Mucosa of descending colon (tissue), 3 donors: ENCODE data around the gene DNAH10. TPM values are rescaled to one million over a fixed set of nuclear protein-coding genes. Genes with fewer than 3 reads are reported as not detected.

Experiments used
- ATAC-seq: fragments of 200-7000 bp; cut with Tn5 transposase; one replicate; pipeline ENCODE4 v1.9.1; 2020; ENCODE audit warnings: mild to moderate bottlenecking, moderate library complexity
- DNase-seq, 3 donors: peaks; one replicate each; pipeline ENCODE4 v3.0.0-alpha.2; 2020
- H3K36me3 ChIP-seq: fragments of 200-600 bp; one replicate; pipeline ENCODE4 v1.8.0; 2021; ENCODE audit warnings: low read depth, mild to moderate bottlenecking
- H3K4me1 ChIP-seq: fragments of 200-600 bp; one replicate; pipeline ENCODE4 v1.8.0; 2021; ENCODE audit warnings: low read depth, mild to moderate bottlenecking
- H3K4me3 ChIP-seq: fragments of 200-600 bp; one replicate; pipeline ENCODE4 v1.8.0; 2021; ENCODE audit warnings: mild to moderate bottlenecking
- H3K9me3 ChIP-seq: fragments of 200-600 bp; one replicate; pipeline ENCODE4 v1.8.0; 2021; ENCODE audit warnings: mild to moderate bottlenecking
- intact Hi-C, 2 donors: fragments of 100-400 bp; cut with DNase I in 1 of 2; cut with micrococcal nuclease in 1 of 2; formaldehyde crosslinking; loops; one replicate each; pipeline versions ENCODE4 v1.11.0 to v1.11.1; 2022; cut with DNase I, micrococcal nuclease
- total RNA-seq, 3 donors: library from RNA; stranded (reverse); fragmentation: NEBNext Ultra II Directional in 2 of 3; extraction: Animal tissue kit (Norgen Biotek cat#: 25700) in 2 of 3; gene quantifications; one replicate each; pipeline versions ENCODE4 v1.2.1 to v1.2.4, GENCODE V29; 2021 to 2023
- TF ChIP-seq, protein P1 (sequence below): fragments of 200-600 bp; IDR thresholded peaks from one replicate; pipeline ENCODE4 v1.8.0; 2022; ENCODE audit warnings: antibody characterized with exemption, mild to moderate bottlenecking
- donor health status: DM: no; HTN: no; CAD: no; lungs with moderate emphysema.
- donor health status: DM: no; HTN: no; CAD: no.
- donor health status: DM: no; HTN: yes; CAD: no.

Gene DNAH10
- total RNA-seq, 3 donors from 2014 or later: 0.29 to 0.63 (median 0.29) TPM

DNA sequence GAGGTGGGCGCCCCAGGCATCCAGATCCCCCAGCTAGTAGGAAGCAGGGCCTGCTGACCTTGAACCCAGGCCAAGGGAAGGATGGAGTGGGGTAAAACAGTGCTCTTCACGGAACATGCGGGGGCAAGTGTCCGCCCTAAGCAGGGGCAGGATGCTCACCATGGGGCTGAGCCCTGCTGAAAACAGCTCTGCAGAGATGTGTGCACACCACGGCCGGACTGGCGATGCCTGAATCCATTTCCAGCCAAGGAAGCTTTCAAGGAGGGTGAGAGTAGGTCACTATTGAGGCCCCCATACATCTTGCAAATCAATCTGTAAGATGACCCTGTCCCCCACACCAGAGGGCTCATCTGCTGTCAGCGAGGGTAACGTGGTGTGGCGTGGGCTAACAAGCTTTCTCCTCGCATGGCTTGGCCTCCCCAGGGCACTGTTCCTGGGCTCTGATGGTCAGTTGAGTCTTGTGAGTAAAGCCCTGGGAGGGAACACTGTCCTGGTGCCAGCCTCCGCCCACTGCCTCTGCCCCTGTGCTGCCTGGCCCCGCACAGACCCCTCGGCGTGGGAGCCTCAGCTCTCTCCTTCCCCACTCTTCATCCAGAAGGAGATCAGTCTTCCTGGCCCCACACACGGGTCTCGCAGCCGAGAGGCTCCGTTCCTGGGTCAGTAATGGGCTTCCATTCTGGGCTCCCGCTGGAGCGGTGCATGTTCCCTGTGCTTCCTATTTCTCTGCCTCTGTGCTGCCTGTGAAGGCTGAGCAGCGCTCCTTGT, 141.4 kb downstream of the DNAH10 start:
- H3K4me3 ChIP-seq: no peak overlapping the region
- H3K9me3 ChIP-seq: no peaks in the 10 kb centered on the region
- intact Hi-C loops: loop anchor here in 1 of 2 donors (10.0 kb wide), 1 partner anchor 81 kb away; no protein-coding TSS in a partner anchor
- no peaks in the 10 kb centered on the region for H3K36me3 ChIP-seq
- DNase-seq (no peak), ATAC-seq (no peak)
- TF ChIP-seq, protein P1, sequence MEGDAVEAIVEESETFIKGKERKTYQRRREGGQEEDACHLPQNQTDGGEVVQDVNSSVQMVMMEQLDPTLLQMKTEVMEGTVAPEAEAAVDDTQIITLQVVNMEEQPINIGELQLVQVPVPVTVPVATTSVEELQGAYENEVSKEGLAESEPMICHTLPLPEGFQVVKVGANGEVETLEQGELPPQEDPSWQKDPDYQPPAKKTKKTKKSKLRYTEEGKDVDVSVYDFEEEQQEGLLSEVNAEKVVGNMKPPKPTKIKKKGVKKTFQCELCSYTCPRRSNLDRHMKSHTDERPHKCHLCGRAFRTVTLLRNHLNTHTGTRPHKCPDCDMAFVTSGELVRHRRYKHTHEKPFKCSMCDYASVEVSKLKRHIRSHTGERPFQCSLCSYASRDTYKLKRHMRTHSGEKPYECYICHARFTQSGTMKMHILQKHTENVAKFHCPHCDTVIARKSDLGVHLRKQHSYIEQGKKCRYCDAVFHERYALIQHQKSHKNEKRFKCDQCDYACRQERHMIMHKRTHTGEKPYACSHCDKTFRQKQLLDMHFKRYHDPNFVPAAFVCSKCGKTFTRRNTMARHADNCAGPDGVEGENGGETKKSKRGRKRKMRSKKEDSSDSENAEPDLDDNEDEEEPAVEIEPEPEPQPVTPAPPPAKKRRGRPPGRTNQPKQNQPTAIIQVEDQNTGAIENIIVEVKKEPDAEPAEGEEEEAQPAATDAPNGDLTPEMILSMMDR: no peak
- no peaks in the 10 kb centered on the region for H3K4me1 ChIP-seq

DNA sequence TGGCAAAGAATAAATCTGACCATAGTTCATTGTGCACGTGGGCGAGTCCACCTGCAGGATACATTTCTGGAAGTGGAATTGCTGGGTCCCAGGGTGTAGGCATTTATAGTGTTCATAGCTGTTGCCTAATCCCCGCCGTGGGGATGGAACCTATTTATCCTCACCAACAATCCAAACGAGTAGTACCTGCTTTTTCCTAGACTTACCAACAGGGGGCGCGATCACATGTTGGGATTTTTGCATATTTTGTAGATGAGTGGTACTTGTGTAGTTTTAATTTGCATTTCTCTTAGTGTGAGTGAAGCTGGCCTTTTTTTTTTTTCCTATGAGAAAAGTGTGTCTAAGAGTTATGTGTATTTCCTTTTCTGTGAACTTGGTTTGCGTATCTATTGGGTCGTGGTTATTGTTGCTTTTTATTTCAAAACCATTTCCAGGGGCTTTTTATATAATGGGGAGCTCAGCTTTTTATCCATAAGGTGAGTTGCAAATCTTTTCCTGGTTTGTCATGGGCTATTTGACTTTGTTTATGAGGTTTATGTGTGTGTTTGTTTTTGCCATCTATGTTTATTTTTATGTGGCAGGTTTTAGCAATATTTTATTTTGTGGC, 143.3 kb downstream of the DNAH10 start:
- intact Hi-C loops: loop anchor here in 1 of 2 donors (10.0 kb wide), 1 partner anchor 79 kb away; no protein-coding TSS in a partner anchor
- Histone ChIP-seq H3K4me3 (no peak overlapping the region), H3K4me1 (no peaks in the 10 kb centered on the region), H3K9me3 (no peaks in the 10 kb centered on the region), H3K36me3 (no peaks in the 10 kb centered on the region)
- DNase-seq: peak in 1 of 3 donors; percentile 69
- TF ChIP-seq, protein P1: peak; percentile 55
- ATAC-seq: peak; percentile 77

DNA sequence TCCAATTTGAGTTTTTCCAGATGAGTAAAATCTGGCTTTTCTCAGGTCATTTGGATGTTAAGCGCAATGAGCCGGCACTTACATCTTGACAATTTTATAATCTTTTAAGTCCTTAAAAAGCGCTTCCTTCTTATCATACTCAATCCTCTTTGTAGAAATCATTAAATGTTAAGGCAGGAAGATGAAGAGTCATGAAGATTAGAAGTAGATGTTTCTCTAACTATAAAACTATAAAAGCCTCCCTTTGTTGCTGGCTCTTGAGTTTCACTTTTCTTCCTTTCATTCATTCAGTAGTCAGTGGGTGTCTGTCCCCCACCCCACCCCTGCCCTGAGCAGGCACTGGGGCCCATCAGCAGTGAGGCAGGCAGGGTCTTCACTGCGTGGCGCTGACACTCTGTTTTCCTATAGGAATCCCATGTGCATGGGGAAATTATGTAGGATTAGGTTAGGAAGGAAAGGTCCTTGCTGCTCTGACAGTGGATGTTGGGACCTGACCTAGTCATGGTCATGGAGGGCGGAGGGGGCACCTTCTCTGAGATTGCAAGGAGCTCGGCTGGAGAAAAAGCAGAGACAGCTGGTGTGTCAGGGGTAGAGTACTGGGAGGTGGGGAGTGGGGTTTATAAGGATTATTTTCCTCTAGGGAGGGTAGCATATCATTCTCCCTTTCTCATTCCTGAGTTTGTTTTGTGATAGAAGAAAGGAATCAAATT, 144.8 kb downstream of the DNAH10 start:
- DNase-seq (no peak), ATAC-seq (no peak)
- H3K36me3 ChIP-seq: no peaks in the 10 kb centered on the region
- no peaks in the 10 kb centered on the region for H3K9me3 ChIP-seq
- TF ChIP-seq, protein P1: no peak
- intact Hi-C loops: loop anchor here in 1 of 2 donors (10.0 kb wide), 1 partner anchor 78 kb away; no protein-coding TSS in a partner anchor
- no peaks in the 10 kb centered on the region for H3K4me1 ChIP-seq
- H3K4me3 ChIP-seq: no peak overlapping the region

DNA sequence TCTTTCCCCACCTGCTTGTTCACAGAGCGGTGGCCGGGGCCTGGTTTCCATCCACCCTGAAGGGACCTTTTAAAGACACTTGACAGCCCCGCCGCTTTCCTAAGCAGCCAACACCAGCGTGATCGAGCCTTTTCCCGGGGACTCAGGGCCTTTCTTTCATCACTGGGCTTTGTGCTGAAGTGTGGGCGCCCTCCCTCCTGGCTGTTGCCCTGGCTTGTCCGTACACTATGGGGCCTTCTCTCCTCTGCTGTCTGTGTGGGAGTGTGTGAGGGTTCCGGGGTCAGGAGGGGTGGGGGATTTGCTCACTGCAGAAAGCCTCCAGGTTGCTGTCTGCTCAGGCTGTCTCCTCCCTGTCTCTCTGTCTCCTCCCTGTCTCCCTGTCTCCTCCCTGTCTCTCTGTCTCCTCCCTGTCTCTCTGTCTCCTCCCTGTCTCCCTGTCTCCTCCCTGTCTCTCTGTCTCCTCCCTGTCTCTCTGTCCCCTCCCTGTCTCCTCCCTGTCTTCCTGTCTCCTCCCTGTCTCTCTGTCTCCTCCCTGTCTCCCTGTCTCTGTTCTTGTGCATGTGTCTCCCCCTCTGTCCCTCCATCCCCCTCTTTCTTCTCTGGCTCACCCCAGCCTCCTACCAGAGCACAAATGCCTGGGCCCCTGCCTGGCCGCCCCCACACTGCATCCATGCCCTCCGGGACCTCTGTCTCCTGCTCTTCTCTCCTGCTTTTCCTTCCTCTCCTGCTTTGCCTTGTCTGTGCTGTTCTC, 145.8 kb downstream of the DNAH10 start:
- Histone ChIP-seq H3K4me3 (no peak overlapping the region), H3K36me3 (no peaks in the 10 kb centered on the region), H3K9me3 (no peaks in the 10 kb centered on the region), H3K4me1 (no peaks in the 10 kb centered on the region)
- ATAC-seq: peak; percentile 54
- intact Hi-C loops: loop anchor here in 1 of 2 donors (10.0 kb wide), 1 partner anchor 77 kb away; no protein-coding TSS in a partner anchor
- DNase-seq: peak in 1 of 3 donors; percentile 12
- TF ChIP-seq, protein P1: no peak
